Measurements from ENCODE around the gene NRTN.

Gene NRTN

DNA sequence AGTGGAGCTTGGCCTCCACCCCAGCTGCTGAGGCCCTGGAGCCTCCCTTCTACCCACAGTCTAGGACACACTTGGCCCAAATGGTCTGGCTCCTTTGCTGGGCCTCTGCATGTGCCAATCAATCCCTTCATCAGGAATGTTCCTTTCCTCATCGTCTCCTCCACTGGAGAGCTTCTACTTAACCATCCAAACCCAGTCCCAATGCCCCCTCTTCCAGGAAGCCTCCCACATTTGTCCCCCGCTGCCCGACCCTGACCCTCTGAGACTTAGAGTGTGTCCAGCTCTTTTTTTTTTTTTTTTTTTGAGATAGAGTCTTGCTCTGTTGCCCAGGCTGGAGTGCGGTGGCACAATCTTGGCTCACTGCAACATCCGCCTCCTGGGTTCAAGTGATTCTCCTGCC is 16.4 kb upstream of the NRTN start:
- TF ChIP-seq, protein P1, sequence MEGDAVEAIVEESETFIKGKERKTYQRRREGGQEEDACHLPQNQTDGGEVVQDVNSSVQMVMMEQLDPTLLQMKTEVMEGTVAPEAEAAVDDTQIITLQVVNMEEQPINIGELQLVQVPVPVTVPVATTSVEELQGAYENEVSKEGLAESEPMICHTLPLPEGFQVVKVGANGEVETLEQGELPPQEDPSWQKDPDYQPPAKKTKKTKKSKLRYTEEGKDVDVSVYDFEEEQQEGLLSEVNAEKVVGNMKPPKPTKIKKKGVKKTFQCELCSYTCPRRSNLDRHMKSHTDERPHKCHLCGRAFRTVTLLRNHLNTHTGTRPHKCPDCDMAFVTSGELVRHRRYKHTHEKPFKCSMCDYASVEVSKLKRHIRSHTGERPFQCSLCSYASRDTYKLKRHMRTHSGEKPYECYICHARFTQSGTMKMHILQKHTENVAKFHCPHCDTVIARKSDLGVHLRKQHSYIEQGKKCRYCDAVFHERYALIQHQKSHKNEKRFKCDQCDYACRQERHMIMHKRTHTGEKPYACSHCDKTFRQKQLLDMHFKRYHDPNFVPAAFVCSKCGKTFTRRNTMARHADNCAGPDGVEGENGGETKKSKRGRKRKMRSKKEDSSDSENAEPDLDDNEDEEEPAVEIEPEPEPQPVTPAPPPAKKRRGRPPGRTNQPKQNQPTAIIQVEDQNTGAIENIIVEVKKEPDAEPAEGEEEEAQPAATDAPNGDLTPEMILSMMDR (IDR thresholded peaks at IDR 0.05; ENCODE audit: low read depth, low read length): no peak
- peaks cover 65% of the 10 kb centered on the region for H3K36me3 ChIP-seq
- no peaks in the 10 kb centered on the region for H3K27me3 ChIP-seq
- no peak for DNase-seq
- H3K4me1 ChIP-seq: no peaks in the 10 kb centered on the region
- no peak overlapping the region for H3K4me3 ChIP-seq (ENCODE audit: low read depth, low read length)
- no peaks in the 10 kb centered on the region for H3K9me3 ChIP-seq

DNA sequence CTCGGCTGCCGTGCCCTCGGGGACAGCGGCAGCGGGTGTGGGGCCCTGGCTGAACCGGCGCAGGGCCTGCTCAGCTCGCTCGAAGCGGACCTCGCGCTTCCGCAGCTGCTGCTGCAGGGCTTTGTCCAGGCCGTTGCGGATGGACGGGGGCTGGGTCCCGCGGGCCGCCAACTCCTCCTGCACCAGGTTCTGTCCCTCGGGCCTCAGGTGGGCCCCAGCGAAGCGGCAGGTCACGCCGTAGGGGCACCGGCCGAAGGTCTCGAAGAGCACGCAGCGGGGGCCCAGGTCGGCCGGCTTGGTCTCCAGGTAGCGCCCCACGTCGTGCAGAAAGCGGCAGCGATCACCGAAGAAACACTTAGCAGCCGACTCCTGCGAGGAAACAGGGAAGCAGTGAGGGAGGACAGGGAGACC is 15.5 kb upstream of the NRTN start:
- Histone ChIP-seq H3K9me3 (no peaks in the 10 kb centered on the region), H3K36me3 (peaks cover 58% of the 10 kb centered on the region), H3K4me3 (ENCODE audit: low read depth, low read length) (no peak overlapping the region), H3K4me1 (no peaks in the 10 kb centered on the region), H3K27me3 (no peaks in the 10 kb centered on the region)
- TF ChIP-seq, protein P1 (IDR thresholded peaks at IDR 0.05; ENCODE audit: low read depth, low read length): no peak
- no peak for DNase-seq

DNA sequence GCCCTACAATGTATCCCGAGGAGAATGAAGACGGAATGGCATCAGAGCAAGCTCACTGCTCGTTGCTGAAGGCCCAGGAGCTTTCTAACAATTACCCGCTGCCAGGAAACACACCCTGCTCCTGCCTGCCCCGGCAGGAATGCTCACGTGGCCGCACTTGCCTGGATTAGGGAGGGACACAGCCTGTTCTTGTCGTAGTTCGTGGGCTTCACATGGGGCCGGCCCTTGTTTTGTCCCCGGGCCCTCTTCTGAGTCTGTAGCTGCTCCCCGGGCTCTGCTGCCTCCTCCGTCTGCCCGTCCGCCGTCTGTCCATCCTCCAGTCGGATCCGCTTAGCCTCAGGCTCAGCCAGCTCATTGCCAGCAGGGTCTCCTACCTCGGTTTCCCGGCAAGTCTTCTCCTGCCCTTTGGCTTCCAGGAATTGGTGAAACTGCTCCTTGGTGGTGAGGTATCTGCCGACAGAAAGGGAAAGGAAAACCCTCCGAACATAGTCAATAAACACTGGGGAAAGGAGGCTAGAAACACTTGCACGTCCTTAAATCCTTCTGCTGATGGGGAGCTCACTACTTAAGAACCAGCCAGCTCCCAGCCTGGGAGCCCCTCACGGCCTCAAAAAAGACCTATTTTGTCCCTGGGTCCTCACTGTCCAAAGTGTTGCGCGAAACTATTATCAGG is 14.8 kb upstream of the NRTN start:
- H3K4me1 ChIP-seq: no peaks in the 10 kb centered on the region
- TF ChIP-seq, protein P1 (IDR thresholded peaks at IDR 0.05; ENCODE audit: low read depth, low read length): no peak
- no peaks in the 10 kb centered on the region for H3K27me3 ChIP-seq
- H3K4me3 ChIP-seq (ENCODE audit: low read depth, low read length): peak overlapping the region; percentile 97
- no peaks in the 10 kb centered on the region for H3K9me3 ChIP-seq
- H3K36me3 ChIP-seq: peaks cover 51% of the 10 kb centered on the region
- DNase-seq: no peak

DNA sequence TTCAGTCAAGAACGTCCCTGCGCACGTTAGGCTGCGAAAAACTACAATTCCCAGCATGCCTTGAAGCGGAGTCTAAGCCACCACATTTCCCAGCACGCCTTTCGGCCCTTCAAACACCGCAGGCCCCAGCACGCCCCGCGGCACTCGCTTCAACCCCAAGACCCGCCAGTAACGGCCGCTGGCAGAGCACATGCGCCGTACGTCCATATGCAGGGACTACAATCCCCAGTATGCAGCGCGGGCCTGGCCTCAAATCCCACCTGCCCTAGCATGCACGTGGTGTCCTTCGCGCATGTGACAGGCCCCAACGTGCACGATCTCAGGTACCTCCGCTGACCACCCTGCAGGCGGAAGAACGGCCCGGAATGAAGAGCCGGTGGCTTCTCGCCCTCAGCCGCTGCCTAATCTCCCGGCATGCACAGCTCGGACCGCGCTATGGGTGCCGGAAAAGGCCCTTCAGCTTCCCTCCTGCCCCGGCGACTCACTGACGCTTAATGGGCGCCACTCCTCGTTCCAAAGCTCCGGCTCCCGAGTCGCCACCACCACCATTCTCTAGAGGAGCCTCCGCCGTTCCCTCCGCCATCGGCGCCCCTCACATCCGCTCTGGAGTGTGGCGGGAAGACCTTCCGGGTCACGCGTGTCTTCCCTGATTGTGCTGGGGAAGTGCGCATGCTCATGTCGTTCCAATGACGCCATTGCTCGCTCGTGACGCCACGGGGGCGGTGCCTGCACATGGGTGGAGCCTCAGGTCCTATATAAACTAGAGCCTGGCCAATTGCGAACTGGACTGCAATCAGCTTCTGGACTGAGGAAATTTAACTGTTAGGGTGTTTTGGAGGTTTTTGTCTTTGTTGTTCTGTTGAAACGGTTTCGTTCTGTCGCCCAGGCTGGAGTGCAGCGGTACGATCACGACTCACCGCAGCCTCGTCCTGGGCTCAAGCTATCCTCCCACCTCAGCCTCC is 14.0 kb upstream of the NRTN start, which contains the start of gene DUS3L:
Gene DUS3L, minus strand, starts transcription at position 605 of the 962 bp plus-strand sequence. Its CDS starts 22 bp downstream, at position 583.
- Histone ChIP-seq H3K27me3 (no peaks in the 10 kb centered on the region), H3K9me3 (no peaks in the 10 kb centered on the region), H3K4me1 (no peaks in the 10 kb centered on the region), H3K36me3 (peaks cover 43% of the 10 kb centered on the region), H3K4me3 (ENCODE audit: low read depth, low read length) (peak within 1 kb of the TSS; percentile 97)
- TF ChIP-seq, protein P1 (IDR thresholded peaks at IDR 0.05; ENCODE audit: low read depth, low read length): no peak
- DNase-seq: peak; percentile 98

DNA sequence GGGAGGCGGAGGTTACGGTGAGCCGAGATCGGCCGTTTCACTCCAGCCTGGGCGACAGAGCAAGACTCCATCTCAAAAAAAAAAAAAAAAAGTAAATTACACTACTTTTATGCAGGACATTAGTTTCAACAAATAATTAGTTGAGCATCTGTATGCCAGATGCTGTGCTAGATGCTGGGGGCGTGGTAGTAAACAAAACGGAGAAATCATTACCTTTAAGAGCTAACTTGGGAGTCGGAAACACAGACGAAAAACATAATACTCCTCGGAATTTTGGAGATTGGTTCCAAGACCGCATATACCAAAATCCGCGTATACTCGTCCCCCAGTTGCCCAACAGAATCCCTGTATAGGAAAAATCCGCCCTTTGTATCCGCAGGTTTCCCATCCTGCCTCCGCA is 12.6 kb upstream of the NRTN start:
- H3K36me3 ChIP-seq: peaks cover 31% of the 10 kb centered on the region
- H3K27me3 ChIP-seq: no peaks in the 10 kb centered on the region
- no peak overlapping the region for H3K4me3 ChIP-seq (ENCODE audit: low read depth, low read length)

More for the DNA sequence above, 12.6 kb upstream of the NRTN start:
- no peak for DNase-seq
- no peaks in the 10 kb centered on the region for H3K4me1 ChIP-seq
- TF ChIP-seq, protein P1 (IDR thresholded peaks at IDR 0.05; ENCODE audit: low read depth, low read length): no peak
- H3K9me3 ChIP-seq: no peaks in the 10 kb centered on the region
